ENCODE measurements around the gene PNPLA2.

- TF ChIP-seq EZH2 (IDR thresholded peaks at IDR 0.05; ENCODE audit: low read length, unreplicated experiment) (no peak), CTCF (conservative IDR thresholded peaks at IDR 0.05; ENCODE audit: low read depth, low read length) (no peak)
These were observed 39.5 kb downstream of the PNPLA2 start for GRCh38 chr11:858053-858761.

Measured in PC-3 (cell line).